Measurements from ENCODE around the gene IFI30.
"Not testable (repeated sequence)": the region's sequence is repeated elsewhere in the genome, so short reads cannot be mapped to it uniquely, and the experiment has no call there.

Gene IFI30

DNA sequence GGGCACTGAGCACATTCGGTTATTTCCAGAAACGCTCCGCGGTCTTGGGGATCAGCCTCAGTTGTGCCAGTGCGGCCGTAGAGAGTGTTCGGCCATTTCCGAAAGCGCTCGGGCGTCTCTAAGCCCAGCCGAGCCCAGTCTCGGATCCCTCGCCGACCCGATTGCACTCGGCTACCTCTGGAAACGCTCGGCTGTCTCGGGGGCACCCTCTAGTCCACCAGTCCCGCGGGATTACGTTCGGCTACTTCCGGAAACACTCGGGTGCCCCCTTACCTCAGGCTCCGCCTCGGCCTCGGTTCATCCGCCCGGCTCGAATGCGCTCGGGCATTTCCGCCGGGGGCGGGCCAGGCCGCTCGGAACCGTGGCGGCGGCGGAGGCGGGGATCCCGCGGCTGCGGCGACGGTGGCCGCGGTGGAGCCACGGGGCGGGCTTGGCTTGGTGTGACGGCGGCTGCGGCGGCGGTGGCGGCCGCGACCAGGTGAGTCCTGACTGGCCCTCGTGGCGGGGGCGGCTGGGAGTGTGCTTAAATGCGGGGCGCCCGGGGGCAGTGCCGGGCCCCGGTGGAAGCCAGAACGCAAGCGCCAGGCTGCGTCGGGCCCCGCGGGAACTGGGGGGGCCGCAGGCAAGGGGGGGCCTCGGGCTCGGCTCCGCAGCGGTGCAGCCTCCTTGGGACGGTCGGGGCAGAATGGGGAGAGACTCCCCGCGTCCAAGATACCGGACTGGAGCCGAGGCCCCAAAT is 20.6 kb upstream of the IFI30 start, which contains the start of gene PIK3R2:
Gene PIK3R2 (plus strand): TSS at position 347 of the 739 bp plus-strand sequence. CDS start 2,717 bp downstream, outside the sequence.
- DNase-seq (ENCODE audit: low read depth) = peak; percentile 100

DNA sequence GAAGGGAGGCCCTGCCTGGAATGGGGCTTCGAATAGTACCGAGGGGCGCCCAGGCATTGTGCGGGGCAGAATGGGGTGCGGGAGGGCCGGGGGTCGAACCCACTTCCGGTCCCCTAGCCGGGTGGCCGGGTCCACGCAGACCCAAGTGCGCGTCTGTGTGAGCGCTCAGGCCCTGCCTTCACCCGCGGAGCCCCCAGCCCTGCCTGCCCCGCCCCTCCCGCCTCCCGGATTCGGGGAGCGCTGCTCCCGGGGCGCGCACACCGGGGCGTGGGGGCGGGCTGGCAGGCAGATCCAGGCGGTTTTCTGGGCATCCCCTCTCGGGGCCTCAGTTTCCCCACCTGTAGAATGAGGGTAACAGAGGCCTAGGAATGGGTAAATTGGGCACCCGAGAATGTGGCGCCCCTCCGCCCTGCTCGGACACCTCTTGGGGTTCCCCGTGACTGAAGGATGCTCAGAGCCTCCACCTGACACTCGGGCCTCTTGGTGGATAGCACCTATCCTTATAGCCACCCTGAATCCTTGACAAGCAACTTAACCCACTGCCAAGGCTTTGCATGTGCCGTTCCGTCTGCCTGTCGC is 20.0 kb upstream of the IFI30 start:
- no peak for DNase-seq (ENCODE audit: low read depth)

DNA sequence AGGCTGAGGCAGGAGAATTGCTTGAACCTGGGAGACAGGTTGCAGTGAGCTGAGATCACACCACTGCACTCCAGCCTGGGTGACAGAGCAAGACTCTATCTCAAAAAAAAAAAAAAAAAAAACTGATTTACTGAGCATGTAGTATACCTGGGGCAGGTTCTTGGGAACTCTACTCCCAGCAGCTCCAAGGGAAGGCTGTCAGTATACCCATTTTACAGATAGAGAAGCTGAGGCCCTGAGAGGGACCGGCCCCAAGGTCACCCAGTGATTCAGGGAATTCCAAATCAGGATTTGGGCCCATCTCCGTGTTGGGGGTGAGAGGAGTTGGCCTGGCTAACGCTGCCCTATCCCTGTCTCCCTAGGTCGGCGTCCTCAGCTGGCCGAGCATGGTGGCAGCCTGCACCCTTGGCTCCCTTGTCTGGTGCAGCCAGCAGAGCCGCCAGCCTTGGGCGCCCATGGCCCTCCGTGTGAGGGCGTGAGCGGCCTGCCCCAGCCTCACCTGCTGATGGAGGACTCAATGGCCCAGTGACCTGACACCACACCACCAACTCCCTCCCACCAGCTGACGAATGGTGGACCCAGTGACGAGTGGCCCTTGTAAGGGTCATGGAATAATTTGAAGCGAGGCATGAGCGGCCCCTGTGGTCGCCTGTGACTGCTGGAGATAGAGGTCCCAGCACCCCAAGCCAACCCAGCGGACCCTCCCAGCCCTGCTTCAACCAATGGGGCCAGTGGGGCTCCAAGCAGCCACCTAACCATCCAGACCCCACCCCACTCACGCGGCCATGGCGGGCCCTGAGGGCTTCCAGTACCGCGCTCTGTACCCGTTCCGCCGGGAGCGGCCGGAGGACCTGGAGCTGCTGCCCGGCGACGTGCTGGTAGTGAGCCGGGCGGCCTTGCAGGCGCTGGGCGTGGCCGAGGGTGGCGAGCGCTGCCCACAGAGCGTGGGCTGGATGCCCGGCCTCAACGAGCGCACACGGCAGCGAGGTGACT is 18.2 kb upstream of the IFI30 start:
- no peak for DNase-seq (ENCODE audit: low read depth)

DNA sequence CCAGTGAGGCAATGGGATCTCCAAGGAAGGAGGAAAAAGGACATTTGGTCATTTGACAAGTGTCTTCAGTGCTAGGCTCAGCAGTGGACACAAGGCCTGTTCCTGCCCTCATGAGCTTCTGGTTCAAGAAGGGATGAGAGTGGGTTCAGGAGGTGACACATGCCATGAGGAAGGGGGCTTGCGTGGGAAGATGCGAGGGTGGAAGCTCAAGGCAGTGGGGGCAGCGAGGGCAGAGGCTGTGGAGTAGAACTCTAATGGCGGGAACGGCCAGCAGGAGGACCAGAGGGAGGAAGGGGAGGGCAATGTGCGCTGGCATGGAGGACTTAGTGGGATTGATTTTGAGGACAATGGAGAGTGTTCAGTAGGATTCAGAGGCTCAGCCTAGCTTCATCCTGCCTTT is 17.3 kb upstream of the IFI30 start:
- DNase-seq (ENCODE audit: low read depth) = no peak

DNA sequence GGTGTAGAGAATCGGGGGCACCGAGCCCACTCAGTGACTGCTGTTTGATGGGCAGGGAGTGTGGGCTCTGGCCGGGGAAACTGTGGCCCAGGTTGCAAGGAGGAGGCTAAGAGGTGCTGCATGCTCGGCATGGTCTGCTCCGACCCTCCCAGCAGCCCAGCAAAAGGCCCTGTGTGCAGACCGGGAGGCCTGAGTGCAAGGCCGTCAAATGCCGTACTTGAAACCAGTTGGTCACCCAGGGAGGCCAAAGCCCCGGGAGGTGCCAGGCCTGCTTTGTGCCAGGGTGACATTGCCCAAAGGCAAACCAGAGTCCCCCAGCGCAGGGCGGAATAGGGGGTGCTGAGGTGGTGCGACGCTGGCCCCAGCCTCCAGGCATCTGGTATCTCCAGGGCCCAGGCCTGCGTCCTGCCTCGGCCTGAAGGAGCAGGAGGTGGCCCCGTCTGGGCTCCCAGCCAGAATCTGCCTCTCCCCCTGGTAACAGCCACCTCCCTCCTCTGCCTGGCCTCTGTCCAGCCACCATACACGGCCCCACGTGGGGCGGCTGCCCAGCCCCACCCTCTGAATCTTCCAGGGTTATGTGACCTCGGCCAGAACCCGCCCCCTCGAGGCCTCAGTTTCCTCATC is 16.7 kb upstream of the IFI30 start:
- no peak for DNase-seq (ENCODE audit: low read depth)

DNA sequence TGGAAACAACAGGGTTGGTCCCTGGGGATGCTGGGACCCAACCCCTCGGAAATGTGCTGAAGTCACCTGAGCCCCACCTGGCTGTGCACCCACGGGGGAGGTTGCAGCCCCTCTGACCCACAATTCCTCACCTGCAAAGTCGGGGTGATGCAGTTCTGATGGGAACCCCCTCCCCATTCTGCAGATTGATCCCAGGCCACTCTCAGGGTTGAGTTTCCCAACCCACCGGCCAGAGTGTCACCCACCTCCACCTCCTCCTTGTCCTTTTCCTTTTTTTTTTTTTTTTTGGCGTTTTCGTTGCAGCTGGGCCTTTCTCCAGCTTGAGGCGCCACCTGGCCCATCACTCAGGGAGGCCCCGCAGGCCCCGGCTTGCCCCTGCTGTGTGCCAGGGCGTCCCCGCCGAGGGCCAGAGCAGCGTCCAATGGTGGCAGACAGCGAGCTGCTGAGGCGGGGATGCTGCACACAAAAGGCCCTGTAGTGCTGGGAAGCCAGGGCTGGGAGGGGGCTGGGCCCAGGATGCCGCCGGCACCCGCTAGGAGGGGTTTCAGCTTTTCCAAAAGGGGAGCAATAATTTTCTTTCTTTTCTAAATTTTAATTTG is 16.0 kb upstream of the IFI30 start:
- DNase-seq (ENCODE audit: low read depth) = no peak

DNA sequence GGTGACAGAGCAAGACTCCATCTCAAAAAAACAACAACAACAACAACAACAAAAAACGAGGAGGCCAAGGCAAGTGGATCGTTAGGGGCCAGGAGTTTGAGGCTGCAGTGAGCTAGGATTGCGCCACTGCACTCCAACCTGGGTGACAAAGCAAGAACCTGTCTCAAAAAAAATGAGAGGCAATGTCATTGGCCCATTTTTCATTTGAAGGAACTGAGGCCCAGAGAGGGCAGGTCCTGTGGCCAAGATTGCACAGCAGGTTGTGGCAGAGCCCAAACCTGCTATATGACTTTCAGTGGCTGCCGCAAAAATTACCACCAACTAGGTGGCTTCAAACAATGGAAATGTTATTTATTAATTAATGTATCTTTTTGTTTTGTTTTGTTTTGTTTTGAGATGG is 15.1 kb upstream of the IFI30 start:
- DNase-seq (ENCODE audit: low read depth) = no peak

DNA sequence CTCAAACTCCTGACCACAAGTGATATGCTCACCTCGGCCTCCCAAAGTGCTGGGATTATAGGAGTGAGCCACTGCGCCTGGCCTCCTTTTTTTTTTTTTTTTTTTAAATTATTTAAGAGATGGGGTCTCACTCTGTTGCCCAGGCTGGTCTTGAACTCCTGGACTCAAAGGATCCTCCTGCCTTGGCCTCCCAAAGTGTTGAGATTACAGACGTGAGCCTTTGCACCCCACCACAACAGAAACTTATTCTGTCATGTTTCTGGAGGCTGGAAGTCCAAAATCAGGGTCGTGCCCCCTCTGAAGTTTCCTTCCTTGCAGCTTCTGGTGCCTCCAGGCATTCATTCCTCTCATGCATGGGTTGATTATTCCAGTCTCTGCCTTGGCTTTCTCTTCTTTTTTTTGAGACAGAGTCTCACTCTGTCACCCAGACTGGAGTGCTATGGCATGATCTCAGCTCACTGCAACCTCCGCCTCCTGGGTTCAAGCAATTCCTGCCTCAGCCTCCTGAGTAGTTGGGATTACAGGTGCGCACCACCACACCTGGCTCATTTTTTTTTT is 14.5 kb upstream of the IFI30 start:
- DNase-seq (ENCODE audit: low read depth) = not testable (repeated sequence)

DNA sequence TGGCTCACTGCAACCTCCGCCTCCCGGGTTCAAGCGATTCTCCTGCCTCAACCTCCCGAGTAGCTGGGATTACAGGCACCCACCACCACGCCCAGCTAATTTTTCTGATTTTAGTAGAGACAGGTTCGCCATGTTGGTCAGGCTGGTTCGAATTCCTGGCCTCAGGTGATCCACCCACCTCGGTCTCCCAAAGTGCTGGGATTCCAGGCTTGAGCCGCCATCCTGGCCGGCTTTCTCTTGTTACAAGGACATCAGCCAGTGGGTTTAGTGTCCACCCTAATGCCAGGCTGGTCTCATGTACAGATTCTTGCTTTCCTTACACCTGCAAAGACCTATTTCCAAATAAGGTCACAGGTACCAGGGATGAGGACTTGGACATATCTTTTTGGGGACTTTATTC is 13.8 kb upstream of the IFI30 start:
- no peak for DNase-seq (ENCODE audit: low read depth)

DNA sequence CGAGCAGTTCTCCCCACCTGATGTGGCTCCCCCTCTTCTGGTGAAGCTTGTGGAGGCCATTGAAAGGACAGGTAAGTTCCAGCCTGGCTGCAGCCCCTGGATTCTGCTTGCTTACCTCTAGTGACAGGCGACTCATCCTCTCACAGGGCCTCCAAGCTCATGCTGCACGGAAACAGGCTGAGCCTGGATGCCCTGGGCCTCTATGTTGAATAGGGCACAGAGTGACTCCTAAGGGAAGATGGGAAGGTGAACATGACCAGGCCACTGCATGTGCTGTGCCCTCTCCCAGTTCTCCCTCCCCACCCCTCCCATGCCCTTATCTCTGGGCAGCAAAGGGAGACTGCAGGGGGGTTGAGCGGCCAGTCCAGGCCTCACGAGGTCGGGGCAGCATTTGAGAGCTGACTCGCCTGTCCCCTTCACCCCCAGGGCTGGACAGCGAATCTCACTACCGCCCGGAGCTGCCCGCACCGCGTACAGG is 13.1 kb upstream of the IFI30 start:
- no peak for DNase-seq (ENCODE audit: low read depth)

DNA sequence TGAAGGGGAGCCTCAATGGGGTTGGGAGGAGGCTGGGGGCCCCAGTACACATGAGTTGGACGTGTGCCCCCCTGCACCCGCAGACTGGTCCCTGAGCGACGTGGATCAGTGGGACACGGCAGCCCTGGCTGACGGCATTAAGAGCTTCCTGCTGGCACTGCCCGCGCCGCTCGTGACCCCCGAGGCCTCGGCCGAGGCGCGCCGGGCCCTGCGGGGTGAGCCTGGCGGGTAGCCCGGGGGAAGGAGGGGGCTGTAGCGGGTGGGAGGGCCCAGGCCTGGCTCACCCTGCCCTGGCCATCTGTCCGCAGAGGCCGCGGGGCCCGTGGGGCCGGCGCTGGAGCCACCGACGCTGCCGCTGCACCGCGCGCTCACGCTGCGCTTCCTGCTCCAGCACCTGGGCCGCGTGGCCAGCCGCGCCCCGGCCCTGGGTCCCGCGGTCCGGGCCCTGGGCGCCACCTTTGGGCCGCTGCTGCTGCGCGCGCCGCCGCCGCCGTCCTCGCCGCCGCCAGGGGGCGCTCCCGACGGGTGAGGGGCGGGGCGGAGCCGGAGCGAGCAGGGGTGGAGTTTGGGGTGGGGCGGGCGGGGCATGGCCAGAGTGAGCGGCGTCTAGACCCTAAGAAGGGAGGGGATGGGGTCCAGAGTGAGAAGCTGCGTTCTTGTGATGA is 12.5 kb upstream of the IFI30 start:
- DNase-seq (ENCODE audit: low read depth) = peak; percentile 82

DNA sequence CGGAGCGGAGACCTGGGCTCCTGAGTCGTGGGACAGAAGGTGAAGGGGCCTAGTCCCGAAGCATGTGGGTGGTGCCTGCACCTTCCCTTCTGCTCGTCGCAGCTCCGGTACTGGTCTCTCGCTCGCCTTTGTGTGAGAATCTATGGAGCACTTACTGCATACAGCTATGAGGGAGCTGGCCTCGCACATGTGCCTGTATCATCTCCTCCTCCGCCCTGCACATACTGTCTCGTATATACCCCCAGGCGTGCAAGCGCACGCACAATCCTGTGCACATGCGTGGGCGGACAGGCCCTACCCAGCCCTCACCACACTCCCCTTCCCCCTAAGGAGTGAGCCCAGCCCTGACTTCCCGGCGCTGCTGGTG is 12.0 kb upstream of the IFI30 start:
- DNase-seq (ENCODE audit: low read depth) = no peak

DNA sequence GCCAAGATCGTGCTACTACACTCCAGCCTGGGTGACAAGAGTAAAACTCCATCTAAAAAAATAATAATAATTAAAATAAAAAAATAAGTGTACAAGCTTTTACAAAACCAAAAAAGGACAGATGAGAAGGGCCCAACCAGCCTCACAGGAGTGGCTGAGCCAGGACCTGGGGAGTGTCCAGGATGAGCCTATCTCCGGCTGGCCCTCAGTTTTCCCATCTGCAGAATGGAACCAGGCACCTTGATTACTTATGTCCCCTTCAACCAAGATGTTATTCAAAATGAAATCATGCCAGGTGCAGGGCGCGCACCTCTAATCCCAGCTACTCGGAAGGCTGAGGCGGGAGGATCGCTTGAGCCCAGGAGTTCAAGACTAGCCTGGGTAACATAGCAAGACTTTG is 9.5 kb upstream of the IFI30 start:
- no peak for DNase-seq (ENCODE audit: low read depth)

DNA sequence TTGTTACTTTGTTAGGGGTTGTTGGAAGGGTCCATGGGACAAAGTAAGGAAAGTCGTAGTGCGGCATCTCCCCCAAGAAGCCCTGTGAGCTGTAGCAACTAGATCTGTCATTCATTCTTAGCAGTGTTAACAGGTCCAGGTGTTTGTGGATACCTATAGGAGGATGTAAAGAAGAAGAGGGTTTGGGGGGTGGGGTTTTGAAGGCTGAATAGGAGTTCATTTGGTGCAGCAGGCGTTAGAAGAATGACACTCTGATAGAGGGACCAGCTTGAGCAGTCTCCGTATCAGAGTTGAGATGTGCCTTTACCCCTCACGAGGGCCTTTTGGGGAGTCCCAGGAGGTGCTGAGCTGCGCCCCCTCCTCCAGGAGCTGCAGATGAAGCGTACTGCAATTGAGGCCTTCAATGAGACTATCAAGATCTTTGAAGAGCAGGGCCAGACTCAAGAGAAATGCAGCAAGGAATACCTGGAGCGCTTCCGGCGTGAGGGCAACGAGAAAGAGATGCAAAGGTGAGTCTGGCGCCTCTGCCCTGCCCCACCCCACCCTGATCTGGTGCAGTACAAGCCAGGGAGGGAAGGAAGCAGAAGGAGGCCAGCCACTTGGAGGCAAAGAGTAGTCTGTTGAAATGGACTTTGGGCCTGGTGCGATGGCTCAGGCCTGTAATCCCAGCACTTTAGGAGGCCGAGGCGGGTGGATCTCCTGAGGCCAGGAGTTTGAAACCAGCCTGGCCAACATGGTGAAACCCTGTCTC is 7.6 kb upstream of the IFI30 start:
- no peak for DNase-seq (ENCODE audit: low read depth)

DNA sequence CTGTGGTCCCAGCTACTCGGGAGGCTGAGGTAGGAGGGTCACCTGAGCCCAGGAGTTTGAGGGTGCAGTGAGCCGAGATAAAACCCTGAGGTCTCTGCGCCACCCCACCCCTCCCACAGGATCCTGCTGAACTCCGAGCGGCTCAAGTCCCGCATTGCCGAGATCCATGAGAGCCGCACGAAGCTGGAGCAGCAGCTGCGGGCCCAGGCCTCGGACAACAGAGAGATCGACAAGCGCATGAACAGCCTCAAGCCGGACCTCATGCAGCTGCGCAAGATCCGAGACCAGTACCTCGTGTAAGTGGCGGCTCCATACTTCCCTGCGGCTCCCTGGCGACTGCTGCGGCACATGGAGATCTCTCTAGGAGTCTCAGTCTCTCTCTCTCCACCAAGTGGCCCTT is 6.6 kb upstream of the IFI30 start:
- no peak for DNase-seq (ENCODE audit: low read depth)

DNA sequence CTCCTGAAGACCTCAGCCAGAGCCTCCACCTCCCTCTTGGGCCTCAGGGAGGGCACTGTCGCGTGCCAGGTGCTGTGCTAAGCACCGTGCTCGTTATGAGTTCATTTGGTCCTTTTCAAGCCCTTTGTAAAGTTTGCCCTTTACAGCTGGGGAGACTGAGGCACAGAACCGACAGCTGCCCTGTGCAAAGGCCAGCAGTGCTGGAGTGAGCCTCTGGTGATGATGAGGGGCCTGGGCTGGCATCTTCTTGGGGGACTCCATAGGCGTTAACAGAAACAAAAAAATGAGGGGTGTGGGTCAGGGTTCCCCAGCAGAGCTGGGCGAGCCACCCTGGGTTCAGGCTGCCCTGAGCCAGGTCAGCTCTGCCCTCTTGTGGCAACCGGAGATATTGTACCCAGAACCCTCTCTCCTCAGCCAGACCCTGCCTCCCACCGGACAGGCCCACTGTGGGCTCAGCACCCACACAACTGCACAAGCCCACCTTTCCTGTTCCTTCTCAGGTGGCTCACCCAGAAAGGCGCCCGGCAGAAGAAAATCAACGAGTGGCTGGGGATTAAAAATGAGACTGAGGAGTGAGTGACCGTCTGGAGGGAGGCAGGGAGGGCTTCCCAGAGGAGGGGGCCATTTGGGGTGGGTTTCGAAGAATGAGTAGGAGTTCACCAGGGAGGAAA is 5.5 kb upstream of the IFI30 start:
- peak; percentile 60 for DNase-seq (ENCODE audit: low read depth)

DNA sequence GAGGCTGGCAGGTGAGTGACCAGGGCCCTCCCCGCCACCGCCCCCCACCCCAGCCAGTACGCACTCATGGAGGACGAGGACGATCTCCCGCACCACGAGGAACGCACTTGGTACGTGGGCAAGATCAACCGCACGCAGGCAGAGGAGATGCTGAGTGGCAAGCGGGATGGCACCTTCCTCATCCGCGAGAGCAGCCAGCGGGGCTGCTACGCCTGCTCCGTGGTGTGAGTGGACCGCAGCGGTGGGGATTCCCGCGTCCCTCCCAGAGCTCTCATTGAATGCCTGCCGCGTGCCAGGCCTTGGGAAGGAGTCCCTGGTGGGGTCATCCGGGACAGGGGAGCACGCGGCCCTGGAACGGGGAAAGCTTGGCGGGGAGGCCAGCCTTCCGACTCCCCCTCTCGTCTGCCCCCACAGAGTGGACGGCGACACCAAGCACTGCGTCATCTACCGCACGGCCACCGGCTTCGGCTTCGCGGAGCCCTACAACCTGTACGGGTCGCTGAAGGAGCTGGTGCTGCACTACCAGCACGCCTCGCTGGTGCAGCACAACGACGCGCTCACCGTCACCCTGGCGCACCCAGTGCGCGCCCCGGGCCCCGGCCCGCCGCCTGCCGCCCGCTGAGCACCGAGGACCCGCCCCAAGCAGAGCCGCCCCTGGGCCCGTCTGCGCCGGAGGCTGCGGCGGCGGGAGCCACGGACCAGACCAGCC is 4.8 kb upstream of the IFI30 start:
- DNase-seq (ENCODE audit: low read depth) = no peak

DNA sequence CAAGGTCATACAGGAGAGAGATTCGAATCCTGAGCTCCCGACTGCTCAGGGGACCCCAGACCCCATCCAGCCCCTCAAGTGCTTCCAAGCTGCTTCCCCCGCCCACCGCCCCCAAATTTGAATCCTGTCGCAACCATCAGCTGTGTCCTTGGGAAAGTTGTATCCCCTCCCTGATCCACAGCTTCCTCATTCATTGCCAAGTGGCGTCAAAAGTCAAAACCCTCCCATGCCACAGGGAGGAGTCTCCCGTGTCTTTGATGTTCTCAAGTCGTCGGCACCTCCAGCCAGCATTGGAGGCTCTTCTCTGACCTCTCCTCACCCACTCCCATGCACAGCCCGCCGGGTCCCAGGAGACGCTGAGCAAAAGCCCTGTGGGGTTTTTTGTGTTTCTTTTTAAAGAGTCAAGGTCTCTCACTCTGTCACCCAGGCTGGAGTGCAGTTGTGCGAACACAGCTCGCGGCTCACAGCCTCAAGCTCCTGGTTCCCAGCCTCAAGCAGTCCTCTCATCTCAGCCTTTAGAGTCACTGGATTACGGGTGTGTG is 2.8 kb upstream of the IFI30 start:
- DNase-seq (ENCODE audit: low read depth) = no peak

Measured in activated T-cell treated with anti-CD3 and anti-CD28 coated beads for 48 hours (primary cell).